Neural crest cell (in vitro differentiated cells): Measurements from ENCODE around the gene ANK3. TPM values are rescaled to one million over a fixed set of nuclear protein-coding genes. Genes with fewer than 3 reads are reported as not detected.

ENCODE experiments used
- DNase-seq: peaks from one replicate; pipeline ENCODE4 v3.0.0; 2021; ENCODE audit warnings: low read depth, mixed read lengths, low spot score
- H3K27ac Mint-ChIP-seq: one replicate; pipeline ENCODE4 v1.8.0; 2021; ENCODE audit warnings: mild to moderate bottlenecking, mixed read lengths; ENCODE audit not compliant: unreplicated experiment
- H3K27me3 Mint-ChIP-seq: 2 replicates; pipeline ENCODE4 v1.8.0; 2021; ENCODE audit warnings: low read depth, mild to moderate bottlenecking, mixed read lengths
- H3K36me3 Mint-ChIP-seq: 2 replicates; pipeline ENCODE4 v1.8.0; 2021; ENCODE audit warnings: low read depth, mild to moderate bottlenecking, mixed read lengths
- H3K4me1 Mint-ChIP-seq: 2 replicates; pipeline ENCODE4 v1.8.0; 2021; ENCODE audit warnings: mixed read lengths
- H3K4me3 Mint-ChIP-seq: one replicate; pipeline ENCODE4 v1.8.0; 2021; ENCODE audit warnings: mild to moderate bottlenecking, mixed read lengths
- H3K9me3 Mint-ChIP-seq: 2 replicates; pipeline ENCODE4 v1.8.0; 2021; ENCODE audit warnings: mixed read lengths
- total RNA-seq: library from RNA; stranded (reverse); gene quantifications from 2 replicates; pipeline ENCODE4 v1.2.1, GENCODE V29; 2021
- TF ChIP-seq, protein P1 (sequence below): fragments of 200-600 bp; sonication (generic); conservative IDR thresholded peaks from 2 replicates; pipeline ENCODE4 v1.5.0; 2021; ENCODE audit warnings: antibody characterized with exemption, mild to moderate bottlenecking

ANK3 gene
- total RNA-seq, 1 donor from 2014 or later, result 45.2 TPM

- no peaks in the 10 kb centered on the region for H3K9me3 Mint-ChIP-seq
- peaks cover 22% of the 10 kb centered on the region for H3K4me1 Mint-ChIP-seq
- H3K36me3 Mint-ChIP-seq, result peaks cover 3% of the 10 kb centered on the region
- TF ChIP-seq, protein P1, sequence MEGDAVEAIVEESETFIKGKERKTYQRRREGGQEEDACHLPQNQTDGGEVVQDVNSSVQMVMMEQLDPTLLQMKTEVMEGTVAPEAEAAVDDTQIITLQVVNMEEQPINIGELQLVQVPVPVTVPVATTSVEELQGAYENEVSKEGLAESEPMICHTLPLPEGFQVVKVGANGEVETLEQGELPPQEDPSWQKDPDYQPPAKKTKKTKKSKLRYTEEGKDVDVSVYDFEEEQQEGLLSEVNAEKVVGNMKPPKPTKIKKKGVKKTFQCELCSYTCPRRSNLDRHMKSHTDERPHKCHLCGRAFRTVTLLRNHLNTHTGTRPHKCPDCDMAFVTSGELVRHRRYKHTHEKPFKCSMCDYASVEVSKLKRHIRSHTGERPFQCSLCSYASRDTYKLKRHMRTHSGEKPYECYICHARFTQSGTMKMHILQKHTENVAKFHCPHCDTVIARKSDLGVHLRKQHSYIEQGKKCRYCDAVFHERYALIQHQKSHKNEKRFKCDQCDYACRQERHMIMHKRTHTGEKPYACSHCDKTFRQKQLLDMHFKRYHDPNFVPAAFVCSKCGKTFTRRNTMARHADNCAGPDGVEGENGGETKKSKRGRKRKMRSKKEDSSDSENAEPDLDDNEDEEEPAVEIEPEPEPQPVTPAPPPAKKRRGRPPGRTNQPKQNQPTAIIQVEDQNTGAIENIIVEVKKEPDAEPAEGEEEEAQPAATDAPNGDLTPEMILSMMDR, result no peak
- H3K27ac Mint-ChIP-seq, result no peak overlapping the region
- no peaks in the 10 kb centered on the region for H3K27me3 Mint-ChIP-seq
- DNase-seq, result no peak
- H3K4me3 Mint-ChIP-seq, result no peak overlapping the region
Observed at GRCh38 chr10:60262647-60263126, 127.0 kb downstream of the ANK3 start.

DNA sequence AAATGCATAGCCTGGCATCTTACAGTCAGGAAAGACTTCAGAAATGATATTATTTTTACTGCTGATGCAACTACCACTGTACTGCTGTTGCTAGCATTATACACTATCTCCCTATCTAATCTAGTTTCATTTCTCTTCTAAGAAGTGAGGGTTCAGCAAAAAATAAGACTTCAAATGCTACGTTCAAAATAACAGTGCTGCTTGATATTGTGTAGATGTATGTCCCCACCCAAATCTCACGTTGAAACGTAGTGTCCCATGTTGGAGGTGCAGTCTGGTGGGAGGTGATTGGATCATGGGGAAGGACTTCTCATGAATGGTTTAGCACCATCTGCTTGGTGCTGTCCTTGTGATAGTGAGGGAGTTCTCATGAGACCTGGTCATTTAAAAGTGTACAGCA is 129.4 kb downstream of the ANK3 start:
- no peak overlapping the region for H3K4me3 Mint-ChIP-seq
- no peaks in the 10 kb centered on the region for H3K27me3 Mint-ChIP-seq
- H3K36me3 Mint-ChIP-seq, result peaks cover 3% of the 10 kb centered on the region
- TF ChIP-seq, protein P1, result no peak
- no peak for DNase-seq
- H3K9me3 Mint-ChIP-seq, result no peaks in the 10 kb centered on the region
- no peak overlapping the region for H3K27ac Mint-ChIP-seq
- peaks cover 30% of the 10 kb centered on the region for H3K4me1 Mint-ChIP-seq

- TF ChIP-seq, protein P1, result no peak
- no peaks in the 10 kb centered on the region for H3K27me3 Mint-ChIP-seq
- peak overlapping the region; percentile 60 for H3K27ac Mint-ChIP-seq
- peak overlapping the region; percentile 6 for H3K4me3 Mint-ChIP-seq
- H3K36me3 Mint-ChIP-seq, result peaks cover under 1% of the 10 kb centered on the region
- no peaks in the 10 kb centered on the region for H3K9me3 Mint-ChIP-seq
- H3K4me1 Mint-ChIP-seq, result peaks cover 30% of the 10 kb centered on the region
- no peak for DNase-seq
Observed at GRCh38 chr10:60258429-60258797, 131.3 kb downstream of the ANK3 start.

DNA sequence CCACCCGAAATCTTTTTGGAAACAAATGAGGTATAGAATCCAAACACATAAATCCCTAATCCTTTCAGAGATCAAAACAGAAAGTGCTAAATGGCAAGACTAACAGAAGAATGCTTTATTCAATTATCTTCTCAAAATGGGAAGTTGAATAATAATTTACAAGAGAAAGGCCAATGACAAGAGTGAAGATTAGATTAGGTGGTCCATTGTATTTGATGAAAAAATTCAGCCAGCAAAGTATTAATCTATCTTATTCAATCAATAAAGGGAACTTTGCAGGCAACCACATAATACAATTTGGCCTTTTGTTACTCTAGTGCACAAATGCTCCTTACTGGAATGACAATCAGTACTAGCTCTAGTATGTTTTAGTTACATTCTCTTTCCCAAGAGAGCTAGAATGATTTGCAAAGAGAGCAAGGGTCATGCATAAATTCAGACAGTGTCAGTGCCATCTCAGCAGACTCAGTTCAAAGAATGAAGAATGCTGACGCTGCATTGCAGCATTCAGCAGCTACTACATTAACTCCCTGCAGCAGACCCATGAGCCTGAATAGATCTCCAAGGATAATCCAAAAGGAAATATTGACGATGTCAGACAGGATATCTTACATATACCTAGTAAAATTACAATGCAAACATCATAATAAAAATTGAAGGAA is 131.8 kb downstream of the ANK3 start:
- H3K36me3 Mint-ChIP-seq, result no peaks in the 10 kb centered on the region
- no peak overlapping the region for H3K27ac Mint-ChIP-seq
- TF ChIP-seq, protein P1, result no peak
- H3K27me3 Mint-ChIP-seq, result no peaks in the 10 kb centered on the region
- DNase-seq, result no peak
- peaks cover 30% of the 10 kb centered on the region for H3K4me1 Mint-ChIP-seq
- no peaks in the 10 kb centered on the region for H3K9me3 Mint-ChIP-seq
- H3K4me3 Mint-ChIP-seq, result peak overlapping the region; percentile 3

- TF ChIP-seq, protein P1, result no peak
- no peak overlapping the region for H3K4me3 Mint-ChIP-seq
- no peaks in the 10 kb centered on the region for H3K27me3 Mint-ChIP-seq
- H3K27ac Mint-ChIP-seq, result no peak overlapping the region
- no peaks in the 10 kb centered on the region for H3K9me3 Mint-ChIP-seq
- no peaks in the 10 kb centered on the region for H3K36me3 Mint-ChIP-seq
- DNase-seq, result no peak
- H3K4me1 Mint-ChIP-seq, result peaks cover 24% of the 10 kb centered on the region
Observed at GRCh38 chr10:60254776-60255175, 134.9 kb downstream of the ANK3 start.
